Effector CD4-positive, alpha-beta T cell (primary cell): Measurements from ENCODE around the gene RANBP1.
A peak's percentile ranks its signal among the peaks of the same experiment; 100 is the strongest.

ENCODE experiments used
- DNase-seq: peaks from one replicate; pipeline ENCODE4 v3.0.0-alpha.2; 2020

The RANBP1 gene

DNA sequence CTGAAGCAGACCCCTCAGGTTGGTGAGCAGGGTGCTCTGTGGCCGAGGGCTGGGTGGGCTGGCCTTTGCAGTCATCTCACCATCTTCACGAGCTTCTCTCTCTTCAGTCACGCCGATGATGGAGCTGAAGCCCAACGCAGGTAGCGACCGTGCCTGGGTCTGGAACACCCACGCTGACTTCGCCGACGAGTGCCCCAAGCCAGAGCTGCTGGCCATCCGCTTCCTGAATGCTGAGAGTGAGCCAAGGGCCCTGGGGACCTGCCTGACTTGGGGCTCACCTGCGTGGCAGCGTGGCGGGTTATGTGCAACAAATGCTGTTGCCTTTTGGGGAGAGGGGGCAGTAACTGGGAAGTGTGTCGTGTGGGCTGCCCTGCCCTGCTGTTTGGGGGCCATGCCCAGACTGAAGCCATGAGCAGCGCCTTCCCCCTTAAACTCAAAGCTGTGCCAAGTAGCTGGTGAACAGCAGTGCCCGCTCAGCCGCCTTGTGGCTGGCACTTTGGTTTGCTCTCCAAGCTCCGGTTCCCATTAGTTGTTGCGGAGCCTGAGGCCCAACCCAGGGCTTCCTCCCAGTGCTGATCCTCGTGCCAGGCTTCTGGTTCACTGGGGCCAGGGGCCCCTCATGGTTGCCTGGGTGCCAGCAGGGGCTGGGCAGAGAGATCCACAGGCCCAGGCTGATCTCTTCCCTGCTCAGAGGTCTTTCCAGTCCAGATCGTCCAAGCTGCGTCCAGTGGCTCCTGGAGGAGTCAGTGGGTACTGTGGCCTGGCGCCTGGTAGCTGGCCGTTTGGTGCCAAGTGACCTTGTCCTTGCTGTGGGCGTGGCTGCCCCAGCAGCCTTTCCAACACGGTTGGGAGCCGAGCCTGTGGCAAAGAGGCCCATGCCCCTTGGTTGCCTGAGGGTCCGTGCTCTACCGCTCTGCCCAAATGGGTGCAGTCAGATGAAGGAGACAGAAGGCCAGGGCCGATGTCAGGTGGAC is 9.6 kb downstream of the RANBP1 start:
- DNase-seq, result no peak

DNA sequence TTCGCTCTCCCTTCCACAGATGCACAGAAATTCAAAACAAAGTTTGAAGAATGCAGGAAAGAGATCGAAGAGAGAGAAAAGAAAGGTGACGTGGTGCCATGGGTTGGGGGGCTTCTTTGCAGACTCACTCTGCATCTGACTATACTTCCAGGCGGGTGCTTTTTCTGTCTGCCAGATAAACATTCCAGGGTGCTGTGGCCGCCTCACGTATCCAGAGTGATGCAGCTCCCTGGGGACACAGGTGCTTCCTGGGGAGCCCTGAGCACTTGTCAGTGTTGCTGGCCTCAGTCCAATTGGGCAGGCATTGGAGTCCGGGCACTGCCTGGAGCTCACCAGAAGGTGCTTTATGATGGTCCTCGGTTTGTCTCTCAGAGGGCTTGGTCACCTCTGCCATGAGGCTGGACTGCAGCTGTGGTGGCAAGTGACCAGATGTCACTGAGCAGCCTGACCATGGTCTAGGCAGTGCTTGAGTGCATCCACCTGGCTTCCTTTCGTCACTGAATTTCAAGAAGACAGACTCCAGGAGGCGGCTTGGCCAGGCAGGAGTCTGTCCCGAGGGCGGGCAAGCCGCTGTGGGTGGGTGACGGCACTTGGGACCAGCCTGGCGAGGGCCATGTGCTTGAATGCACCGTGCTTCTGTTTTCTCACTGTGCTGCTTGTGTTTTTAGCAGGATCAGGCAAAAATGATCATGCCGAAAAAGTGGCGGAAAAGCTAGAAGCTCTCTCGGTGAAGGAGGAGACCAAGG is 10.6 kb downstream of the RANBP1 start:
- no peak for DNase-seq

DNA sequence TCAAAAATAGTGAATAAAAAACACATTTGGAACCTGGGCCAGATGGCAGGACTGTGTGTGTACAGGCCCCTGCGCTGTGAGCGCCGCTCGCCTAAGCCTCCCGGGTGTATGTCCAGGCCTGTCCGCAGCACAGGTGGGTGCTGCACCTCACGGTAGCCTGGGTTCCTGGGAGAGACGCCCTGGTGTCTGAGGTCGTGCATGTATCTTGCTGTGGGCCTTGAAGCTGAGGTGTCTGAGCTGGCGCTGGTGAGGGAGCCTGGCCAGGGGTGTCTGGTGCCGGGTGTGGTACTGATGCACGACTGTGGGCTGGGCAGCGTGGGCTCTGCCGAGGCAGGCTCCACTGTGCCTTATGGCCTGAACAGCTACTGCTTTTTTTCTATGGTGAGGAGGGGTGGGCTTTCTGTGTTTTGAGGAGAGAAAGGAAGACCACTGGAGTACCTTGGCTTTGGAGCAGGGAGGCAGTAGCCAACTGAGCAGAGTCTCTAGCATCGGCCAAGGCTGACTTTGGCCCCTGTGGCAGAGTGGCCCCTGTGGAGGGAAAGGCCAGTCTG is 11.5 kb downstream of the RANBP1 start:
- DNase-seq, result no peak

DNA sequence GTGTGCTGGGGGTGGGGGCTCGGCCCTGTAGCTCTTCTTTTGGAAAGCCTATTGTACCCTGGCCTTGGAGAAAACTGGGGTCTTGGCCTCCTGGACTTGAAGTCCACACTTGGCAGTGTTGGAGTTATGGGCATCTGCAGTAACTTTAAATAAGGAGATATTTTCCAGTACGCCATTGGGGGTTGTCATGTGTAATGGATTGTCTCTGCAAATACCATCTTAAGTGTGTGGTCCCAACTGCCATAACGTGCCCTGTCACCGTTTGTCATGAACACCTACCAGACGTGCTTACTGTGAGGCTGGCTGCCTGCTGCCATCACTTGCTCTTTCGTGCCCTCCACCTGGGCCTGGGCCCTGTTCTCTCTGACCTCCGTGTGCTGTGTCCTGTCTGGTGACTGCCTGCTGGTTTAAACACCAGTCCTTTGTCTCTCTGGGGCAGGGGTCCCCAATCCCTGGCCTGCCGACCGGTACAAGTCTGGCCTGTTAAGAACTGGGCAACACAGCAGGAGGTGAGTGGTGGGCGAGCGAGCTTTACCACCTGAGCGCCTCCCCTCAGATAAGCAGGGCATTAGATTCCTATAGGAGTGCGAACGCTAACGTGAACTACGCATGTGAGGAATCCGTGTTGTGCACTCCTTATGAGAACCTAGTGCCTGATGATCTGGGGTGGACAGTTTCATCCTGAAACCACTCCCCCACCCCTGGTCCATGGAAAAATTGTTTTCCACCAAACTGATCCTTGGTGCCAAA is 12.1 kb downstream of the RANBP1 start:
- no peak for DNase-seq

DNA sequence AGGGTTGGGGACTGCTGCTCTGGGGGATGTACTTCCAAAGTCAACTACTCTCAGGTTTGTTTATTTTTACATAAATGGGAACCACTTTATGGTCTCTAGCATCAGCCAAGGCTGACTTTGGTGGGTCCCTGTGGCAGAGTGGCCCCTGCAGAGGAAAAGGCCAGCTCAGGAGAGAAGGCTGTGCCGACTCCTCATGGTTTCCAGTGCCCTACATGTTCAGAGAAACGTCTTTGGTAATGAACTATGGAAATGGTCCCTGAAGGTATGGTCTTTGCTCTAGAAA is 12.7 kb downstream of the RANBP1 start:
- no peak for DNase-seq

DNA sequence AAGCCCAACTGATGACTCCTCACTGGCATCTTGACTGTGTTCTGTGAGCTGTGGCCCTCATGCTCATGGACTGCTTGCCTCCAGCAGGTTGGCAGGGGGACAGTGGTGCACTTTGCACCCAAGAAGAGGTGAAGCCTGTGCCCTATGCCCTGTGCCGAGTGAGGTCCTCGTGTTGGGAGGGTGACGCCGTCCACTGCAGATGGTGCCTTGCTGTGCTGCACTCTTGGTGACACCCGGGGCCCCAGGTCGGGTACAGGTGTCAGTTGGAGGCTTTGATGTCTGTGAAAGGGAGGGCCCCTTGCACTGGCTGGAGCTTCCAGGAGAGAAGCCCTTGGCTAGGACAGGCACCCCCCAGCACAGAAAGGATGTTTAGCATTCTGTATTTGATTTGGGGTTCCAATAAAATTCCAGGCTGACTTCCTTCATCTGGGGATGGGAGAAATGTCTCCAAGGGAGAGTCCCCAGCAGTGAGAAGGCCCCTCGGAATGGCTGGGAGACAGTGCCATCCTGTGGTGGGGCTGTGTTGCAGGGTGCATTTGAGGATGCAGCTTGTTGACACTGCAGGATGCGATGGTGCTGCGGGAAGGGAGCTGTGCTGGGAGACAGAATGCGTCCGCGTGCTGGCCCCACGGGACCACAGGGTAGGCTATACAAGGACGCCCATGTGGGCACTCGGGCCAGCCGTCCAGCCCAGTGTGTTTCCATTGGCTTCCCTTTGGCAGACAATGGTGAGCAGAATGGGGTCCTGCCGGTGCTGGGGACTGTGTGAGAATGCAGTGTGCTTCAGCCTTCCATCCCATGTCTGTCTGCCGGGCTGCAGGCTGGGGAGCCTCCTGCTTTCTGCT is 13.2 kb downstream of the RANBP1 start:
- DNase-seq, result peak; percentile 45

DNA sequence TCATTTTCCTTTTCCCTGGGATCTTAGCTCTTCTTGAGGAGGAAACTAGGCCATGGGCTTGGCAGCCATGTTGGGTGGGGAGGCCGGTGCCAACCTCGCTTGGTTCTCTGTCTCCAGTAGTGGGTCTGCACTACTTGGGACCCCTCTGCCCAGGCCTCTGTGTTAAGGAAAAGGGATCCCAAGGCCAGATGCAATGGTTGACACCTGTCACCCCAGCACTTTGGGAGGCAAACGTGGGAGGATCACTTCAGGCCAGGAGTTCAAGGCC is 13.8 kb downstream of the RANBP1 start:
- DNase-seq, result no peak

DNA sequence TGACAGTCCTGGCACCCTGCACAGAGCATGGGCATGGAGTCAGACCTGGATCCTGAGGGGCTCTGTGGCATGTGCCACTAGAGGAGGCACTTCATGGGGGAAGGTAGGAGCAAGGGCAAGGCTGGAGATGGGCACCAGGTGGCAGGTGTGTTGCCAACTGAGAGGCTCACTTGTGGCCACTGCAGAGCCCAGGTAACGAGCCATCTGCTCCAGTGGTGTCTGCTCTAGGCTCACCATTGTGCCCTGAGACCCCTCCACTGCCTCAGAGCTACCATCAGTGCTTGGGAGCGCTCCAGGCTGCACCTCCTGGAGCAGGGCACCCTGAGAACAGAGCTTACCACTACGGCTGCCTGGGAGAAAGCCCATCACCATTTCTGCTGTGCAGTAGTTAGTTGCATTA is 14.4 kb downstream of the RANBP1 start:
- no peak for DNase-seq

DNA sequence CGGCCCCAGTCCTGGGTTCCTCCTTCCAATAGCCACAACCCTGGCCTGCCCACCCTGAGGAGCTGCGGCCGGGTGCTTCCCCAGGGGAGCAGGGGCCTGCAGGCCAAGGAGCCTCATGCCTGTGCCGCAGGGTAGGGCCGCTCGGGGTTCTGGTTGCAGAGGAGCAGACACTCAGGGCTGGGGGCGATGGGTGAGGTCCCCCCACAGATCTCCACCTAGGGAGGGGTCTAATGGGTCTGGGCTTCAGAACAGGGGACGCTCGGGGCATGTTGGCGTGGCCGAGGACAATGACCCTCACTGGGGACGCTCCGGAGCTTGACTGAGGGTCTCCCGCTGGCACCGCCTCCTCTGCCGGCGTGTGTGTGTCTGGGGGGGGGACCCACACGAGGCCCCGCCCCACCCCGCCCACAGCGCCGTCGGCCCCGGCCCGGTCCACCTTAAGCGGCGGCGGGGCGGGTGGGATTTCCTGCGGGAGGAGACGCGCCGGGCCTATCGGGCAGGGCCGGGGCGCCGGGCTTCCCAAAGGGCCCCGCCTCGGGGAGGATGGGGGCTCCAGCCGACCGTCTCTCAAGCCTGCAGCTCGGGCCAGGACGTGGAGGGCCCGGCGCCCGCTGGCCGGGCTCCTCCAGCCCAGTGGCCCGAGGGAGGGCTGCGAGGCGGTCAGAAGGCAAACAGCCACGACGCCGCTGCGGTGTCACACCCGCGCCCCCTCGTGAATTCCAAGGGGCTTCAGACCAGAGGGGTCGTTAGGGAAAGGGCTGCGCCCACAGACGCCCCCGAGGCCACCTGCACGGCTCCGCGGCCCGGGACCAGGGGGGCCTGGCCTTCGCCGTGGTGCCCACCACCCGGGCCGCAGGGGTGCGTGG is 15.1 kb downstream of the RANBP1 start:
- DNase-seq, result peak; percentile 78

DNA sequence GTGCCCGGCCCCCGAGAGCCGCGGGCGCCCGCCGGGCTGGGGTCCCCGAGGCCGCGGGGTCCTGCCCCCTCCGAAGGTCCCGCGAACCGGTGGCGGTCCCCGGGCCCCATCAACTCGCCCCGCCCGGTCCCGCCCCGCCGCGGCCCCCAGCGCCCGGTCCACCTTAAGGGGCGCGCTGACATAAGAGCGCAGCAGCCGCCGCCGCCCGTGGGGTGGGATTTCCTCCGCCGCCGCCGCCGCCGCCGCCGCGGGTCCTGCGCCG is 15.6 kb downstream of the RANBP1 start, which contains the start of gene ZDHHC8:
TSS of gene ZDHHC8 (plus strand) at position 208 of the 262 bp plus-strand sequence. CDS start 144 bp downstream, outside the sequence.
- peak; percentile 27 for DNase-seq

DNA sequence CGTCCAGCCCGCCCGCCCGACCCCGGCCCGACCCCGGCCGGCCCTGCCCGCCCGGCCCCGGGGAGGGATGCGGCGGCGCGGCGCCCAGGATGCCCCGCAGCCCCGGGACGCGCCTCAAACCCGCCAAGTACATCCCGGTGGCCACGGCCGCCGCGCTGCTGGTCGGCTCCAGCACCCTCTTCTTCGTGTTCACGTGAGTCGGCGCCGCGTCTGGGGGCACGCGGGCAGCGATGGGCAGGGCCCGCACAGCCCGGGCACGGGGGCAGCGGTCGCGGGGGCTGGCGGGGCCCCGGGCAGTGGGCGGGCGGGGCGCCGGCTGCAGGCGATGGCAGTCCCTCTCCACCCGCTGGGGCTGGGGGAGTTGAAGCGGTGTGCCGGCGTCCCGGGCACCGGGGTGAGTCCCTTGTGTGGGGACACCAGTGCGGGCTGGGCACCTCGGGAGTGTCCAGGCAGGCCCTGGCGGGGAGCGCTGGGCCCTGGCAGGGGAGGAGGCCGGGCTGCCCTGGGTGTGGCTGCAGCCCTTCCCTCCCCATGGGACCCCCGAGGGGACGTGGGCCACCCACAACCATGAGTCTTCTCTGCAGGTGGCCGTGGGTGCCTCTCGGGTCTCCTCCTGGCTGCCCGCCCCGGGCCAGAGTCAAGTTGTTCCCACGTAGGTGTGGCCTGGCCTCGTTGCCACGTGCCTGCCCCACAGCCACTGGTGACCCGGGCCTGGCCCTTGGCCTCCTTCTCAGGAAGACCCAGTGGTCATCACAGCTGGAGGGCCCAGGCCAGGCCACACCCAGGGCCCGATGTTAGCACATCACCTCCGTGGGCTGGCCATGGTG is 16.2 kb downstream of the RANBP1 start:
- DNase-seq, result no peak

DNA sequence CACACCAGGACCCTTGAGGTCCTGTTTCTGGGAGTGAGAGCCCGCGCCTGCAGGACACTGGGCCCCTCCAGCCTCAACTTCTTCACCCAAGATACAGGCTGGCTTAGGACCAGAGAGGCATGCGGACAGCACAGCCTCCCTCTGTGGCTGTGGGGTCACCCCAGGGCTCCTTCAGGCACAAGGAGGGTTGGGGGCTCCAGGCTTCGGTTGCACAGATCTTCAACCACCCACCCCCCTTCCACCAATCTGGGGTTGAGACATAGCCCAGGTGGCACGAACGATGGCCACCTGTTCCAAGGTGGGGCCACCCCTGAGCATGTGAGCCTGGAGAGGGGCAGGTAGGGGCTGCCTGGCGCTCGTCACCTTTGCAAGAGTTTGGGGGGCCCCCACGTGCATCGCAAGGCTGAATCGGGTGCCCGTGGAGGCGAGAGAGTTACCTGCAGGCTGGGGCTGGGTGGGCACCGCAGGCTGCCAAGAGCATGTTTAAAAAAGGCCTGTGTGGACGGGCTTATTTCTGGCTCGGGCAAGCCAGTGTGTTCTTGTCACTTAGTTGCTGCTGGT is 16.9 kb downstream of the RANBP1 start:
- DNase-seq, result no peak

DNA sequence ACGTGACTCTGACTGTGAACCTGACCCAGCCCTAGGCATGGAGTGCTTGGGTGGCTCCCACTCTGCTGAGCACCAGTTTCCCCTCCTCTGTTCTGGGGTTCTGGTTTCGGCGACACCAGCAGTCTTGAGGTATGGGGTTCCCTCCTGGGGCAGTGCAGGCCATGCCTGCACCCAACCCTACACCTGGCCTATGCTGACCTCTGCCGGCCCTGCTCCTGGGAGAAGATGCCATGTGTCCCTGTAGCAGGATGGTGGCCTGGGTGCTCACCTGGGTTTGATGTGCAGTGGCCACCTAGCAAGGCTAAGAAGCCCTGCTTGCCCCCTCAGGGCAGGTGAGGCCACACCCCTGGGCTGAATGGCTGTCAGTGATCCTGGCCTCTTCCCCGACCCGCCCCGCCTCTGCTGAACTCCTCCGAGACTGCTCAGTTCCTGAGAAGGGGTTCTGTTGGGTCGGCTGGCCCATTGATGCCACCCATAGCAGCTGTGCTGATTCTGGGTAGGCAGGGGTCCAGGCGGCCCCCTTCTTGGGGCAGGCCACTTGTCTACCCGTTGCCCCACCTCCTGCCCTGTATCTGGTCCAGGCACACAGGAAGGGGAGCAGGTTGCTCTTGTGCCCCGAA is 18.1 kb downstream of the RANBP1 start:
- no peak for DNase-seq

DNA sequence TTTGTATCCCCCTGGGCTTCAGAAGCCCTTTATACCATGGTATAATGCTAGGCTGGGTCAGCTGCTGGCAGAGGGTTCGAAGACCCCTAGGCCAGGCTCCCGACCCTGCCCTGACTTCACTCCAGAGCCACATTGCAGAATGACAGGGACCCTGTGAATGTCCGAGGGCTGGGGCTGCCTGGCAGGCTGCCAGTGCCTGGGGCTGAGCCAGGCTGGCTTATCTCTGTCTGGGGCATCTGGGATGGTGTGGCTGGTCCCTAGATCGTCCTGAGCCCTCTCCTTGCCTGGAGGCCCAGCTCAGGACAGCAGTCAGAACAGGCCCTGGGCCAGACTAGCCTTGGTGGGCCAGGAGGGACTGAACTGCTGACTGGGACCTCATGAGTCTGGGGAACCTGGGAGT is 19.4 kb downstream of the RANBP1 start:
- no peak for DNase-seq

DNA sequence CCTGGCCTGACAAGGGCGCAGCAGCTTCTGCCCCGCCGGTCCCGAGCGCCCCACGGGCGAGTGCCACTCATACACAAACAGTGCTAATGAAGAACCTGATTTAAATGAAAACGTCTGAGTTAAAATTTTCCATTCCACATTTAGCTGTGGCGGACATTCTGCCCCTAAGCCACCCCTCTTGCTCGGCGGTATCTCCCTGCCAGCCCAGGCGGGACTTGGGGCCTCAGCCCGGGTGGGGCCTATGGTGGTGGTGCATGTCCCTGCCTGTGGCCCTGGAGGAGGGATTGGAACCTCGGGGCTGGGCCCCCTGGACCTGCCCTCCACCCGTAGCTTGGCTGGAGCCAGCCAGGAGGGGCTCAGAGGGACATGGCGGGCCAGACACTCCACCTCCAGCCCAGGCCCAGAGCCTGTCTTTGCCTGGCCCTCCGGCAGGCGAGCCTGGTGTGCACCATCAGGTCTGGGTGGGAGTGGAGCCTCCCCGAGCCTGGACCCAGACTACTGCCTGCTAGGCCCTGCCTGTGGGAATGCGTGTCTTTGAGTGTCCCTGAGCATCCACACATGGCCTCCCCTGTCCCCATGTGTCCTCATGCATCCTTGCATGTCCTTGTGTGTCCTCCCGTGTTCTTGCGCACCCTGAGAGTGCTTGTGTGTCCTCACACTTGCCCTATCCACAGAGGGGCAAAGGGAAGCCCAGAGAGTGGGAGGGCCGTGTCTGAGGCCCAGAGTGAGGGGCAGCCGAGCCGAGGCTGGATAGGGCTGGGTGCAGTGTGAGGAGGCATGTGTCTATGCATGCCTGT is 20.1 kb downstream of the RANBP1 start:
- no peak for DNase-seq

DNA sequence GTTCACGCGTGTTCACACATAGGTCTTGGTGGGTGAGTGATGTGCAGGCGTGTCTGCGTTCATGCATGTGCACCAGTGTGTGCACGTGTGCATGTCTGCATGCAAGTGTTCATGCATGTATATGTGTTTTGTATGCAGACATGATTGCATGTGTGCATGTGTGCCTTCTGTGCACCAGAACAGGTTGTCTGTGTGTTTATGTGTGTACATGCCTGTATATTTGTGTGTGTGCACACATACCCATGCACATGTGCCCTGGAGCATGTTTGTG is 20.6 kb downstream of the RANBP1 start:
- no peak for DNase-seq

DNA sequence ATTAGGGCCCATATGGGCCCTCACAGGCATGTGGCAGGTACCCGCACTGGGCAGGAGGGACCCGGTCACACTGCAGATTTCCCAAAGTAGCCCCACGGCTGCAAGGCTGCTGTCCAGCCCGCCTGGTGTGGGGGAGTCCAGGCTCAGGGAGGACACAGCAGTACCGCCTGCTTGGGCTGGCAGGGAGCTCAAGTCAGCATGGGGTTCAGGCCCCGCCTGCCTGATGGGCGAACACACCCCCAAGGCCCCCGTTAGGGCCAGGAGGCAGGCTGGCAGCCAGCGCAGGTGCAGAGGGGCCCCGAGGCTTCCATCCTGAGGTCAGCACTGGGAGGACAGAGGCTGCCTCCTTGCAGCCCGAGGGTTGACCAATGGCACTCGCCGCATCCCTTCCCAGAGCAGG is 21.2 kb downstream of the RANBP1 start:
- DNase-seq, result no peak

DNA sequence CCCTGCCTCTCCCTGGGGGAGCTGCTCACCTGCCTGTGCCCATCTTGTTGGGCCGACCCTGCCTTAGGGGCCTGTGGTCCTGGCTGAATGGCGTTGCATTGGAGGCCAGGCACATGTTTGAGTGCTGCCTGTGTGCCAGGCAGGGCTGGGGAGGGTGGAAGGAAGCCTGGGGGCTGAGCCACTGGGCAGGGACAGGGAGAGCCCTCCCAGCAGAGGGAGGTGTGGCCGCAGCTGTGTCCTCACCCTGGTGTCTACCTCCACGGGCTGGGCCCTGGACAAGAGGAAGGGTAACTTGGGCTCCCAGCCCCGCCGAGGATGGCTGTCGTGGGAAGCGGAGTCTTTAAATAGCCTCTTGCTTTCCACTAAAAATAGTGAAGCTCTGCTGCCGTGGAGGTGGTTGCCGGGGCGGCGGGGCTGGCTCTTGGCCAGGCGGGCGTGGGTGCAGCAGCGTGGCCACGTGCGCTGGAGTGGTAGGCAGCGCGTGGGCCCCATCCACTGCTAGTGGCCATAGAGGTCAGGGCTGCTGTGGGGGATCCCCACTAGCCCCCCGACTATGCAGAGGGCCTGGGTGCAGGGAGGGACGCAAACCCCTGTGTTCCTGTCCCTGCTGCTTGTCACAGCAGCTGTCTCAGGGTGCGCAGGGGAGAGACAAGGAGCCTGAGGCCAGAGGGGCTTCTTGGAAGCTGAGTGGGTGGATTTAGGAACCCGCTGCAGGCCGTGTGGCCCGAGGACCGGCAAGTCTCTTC is 21.9 kb downstream of the RANBP1 start:
- DNase-seq, result no peak

DNA sequence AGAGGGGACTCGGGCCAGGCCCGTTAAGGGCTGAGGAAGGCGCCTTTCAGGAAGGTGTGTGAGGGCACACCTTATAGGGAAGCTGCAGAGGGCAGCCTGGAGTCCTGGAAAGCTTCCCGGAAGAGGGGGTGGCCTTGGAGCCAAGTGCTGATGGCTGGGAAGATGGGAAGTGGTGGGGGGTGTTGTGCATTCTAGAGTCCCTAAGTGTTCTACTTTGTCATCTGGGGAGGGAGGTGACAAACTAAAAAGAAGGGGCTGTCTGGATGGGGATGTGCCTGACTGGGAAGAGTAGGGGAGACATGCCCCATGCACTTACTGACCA is 22.5 kb downstream of the RANBP1 start:
- no peak for DNase-seq
